HG02759 (cell line): ENCODE data around the gene SNX8.
A peak's percentile ranks its signal among the peaks of the same experiment; 100 is the strongest.

Experiments used
- ATAC-seq: cut with Tn5 transposase; IDR thresholded peaks from one replicate; pipeline ENCODE4 v1.9.1; 2021; ENCODE audit warnings: mild to moderate bottlenecking, moderate library complexity; ENCODE audit not compliant: unreplicated experiment

Gene SNX8

DNA sequence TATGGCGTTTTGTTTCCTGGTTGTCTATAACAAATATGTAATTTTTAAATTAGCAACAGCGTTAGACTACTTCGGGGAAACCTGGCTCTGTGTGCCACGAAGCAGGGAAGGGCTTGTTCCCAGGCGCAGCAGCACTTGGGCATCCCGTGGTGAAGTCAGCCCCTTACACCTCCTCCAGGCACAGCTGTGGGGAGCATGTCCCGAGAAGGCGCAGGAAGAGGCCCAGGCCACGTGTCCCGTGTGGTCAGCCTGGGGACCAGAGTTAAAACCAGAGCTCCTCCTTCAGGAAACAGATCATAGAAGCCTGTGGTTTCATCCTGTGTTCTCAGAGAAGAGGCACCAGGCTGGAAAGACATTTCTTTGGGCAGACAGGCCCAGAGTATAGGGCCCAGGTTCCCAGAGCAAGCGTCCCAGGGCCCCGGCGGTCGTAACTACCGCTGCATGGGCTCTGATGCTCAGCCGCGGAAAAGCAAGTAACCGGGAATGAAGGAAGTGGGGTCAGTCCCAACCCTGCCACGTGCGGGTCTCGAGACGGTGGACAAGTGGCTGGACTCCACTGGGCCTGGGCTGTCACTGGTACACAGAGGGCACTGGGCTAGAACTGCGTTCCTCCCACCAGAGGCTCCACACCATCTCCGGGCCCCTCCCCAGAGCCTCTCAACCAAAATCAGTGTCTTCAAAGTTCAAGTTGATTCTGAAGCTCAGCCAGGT lies 65.1 kb downstream of the SNX8 start:
- ATAC-seq: no peak

DNA sequence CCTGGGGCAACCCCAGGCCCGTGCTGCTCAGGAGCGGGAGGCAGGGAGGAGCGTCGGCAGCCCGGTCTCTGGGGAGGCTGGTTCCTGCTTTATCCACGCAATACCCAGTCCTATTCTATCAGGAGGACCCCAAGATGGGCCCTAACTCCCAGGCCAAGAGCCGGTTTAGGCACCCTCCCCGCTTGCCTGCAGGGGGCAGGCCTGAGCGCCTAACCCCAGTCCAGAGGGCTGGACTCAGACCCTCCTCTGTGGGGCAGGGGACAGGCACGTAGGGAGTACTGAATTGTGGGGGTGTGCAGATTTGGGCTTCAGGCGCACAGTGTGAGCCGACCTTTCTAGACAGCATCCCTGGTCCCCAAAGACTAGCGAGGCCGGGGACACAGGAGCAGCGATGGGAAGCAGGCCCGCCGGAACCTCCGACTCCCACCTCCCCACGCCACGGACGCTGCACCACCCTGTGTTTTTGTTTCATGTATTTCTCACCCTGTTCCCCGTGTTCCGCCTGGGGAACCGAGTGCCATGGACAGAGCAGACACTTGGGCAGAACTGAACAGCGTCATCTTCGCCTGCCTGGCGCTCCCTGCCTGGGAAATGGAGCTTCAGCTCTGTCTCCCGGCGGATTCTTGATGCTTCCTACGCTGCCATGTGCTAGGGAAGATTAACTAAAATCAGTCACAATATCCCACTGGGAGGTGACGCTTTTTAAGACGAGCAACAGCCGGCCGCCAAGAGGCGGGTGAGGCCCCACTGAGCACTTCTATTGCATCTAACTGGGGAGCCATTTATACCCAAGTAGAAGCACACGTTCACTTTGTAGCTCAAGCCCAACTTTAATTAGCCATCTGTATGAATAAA lies 66.9 kb downstream of the SNX8 start:
- no peak for ATAC-seq

DNA sequence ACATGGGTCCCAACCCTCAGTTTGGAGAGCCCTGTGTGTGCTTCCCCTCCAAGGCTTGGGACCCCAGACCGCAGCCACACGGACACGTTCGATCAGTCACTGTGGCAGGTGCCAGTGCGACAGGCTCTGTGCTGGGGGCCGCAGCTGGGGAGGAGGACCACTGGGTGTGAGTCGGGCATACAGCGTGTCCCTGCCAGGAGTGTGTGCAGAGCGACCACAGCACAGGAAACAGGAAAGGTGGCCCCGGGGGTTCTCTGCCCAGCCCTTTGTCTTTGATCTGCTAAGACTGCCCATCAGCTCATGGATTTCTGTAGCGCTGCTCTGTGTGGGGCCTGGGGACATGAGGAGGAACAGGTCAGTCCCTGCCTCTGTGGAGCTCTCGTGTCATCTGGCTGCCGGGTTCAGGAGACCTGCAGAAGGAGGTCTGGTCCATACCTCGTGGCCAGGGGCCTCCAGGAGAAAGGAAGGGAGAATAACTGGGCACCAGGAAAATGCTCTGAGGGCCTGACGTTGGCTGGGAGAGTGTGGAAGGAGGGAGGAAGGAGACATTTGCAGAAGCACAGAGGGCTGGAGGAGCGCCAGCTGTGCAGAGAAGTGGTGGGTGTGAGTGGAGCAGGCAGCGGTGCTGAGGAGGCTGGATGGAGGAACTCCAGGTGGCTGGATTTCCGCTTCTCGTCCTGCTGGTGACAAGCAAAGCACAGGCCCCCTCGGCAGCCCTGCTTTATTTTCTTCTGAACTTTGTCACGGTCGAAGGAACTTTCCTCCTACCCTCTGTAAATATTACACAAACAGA lies 68.2 kb downstream of the SNX8 start:
- no peak for ATAC-seq

DNA sequence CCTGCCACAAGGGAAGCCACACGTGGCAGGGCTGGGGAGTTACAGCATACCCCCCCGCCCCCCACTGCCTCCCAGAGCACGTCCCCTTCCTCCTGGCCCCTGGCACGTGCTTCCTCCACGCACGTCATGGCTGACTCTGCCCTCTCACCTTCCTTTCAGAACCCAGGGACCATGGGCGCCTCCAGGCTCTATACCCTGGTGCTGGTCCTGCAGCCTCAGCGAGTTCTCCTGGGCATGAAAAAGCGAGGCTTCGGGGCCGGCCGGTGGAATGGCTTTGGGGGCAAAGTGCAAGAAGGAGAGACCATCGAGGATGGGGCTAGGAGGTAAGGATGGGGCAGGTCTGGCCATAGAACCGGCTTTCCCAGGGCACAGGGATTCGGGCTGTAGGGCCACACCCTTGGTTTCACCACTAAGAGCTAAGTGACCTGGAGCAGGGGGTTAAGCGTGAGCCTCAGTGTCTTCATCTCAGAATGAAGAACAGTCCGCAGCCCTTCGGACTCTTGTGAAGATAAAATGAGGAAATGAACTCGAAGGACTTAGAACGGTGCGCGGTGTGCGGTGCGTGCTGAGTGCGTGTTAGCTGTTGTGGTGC lies 69.7 kb downstream of the SNX8 start:
- no peak for ATAC-seq

DNA sequence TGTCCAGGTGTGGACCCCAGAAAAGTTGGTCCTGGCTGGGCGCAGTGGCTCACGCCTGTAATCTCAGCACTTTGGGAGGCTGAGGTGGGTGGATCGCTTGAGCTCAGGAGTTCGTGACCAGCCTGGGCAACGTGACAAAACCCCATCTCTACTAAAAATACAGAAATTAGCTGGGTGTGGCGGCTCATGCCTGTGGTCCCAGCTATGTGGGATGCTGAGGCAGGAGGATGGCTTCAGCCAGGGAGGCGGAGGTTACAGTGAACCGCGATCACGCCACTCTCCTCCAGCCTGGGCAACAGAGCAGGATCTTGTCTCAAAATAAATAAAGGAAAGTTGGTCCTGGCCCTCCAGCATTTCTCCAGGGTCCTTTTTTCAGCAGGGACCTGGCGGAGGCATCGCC lies 70.8 kb downstream of the SNX8 start:
- ATAC-seq: no peak

DNA sequence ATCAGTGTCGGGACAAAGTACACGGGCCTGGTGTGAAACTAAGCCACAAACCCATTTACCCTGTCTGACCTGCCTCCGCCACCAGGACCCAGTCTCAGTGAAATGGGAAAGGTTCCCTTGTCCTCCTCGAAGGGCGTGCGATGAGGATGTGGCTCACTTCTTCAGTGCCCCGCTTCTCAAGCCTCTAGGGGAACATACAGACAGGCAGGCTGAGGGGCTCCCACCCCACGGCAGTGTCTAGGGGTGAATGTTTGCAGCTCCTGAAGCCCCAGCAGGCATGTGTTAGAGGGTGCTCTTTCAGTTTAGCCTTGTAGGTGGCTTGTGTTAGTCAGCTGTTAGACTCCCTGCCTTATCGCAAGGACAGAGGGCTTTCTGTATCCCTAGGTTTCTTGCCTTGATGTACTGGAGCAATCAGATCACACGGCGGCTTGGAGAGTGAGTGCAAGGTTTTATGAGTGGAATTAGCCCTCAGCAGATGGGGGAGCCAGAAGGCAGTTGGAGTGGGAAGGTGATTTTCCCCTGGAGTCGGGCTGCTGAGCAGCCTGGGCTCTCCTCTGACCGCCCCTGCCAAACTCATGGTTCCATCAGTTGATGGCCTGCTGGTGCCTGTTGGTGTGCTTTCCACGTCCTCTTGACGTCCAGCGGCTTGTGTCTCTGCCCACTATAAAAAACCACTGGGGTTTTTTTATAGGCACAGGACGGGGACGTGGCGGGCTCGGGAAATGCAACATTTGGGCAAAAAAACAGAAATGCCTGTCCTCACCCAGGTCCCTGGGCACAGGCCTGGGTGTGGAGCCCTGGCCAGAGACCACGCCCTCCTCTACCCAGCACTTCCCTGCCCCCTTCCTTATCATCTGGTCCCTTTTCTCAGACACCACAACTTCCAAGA lies 71.5 kb downstream of the SNX8 start:
- ATAC-seq: peak; percentile 5

DNA sequence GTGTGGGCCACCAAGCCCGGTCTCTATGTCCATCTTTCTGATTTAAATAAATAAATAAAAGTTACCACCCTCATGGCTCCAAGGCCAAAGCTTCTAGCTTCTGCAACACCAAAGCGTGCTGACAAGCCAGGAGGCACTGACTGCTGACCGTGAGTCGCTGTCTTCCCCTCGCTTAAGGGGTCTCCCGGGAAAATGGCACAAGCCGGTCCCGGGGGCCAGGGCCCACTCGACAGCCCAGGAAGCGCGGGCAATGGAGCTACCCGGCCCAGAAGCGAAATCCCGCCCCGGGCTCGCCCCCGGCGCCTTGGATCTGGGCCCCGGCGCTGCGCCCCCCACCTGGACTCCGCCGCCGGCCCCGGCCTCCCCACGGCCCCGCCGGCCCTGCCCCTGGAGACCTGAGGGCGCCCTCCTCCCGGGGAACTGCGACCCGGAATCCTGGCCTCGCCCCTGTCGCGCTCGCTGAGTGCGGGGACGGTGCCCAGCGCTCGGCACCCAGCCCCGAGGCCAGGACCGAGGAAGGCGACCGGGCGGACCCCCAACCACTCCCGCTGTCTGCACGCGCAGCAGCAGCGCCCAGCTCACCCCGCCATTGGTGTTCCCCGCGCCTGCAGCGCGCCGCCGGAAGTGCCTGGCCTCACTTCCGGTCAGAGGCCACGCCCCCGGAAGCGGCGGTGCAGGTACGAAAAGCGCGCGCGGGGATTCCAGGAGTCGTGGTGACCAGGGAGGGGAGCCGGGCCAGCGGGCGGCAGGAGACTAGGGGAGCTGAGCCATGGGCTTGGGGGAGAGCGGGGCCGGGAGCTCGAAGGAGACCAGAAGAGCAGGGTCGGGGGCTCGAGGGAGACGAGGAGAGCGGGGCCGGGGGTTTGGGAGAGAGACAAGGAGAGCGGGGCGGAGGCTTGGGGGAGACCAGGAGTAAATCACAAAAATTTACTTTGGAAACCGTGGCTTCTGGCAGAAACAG lies 72.4 kb downstream of the SNX8 start, which contains the start of the genes MRM2 and NUDT1:
TSS of gene MRM2 (minus strand) at position 626 of the 961 bp plus-strand sequence. CDS start at position 590, 36 bp downstream.
TSS of gene NUDT1 (plus strand) at position 647 of the 961 bp plus-strand sequence. CDS start 2,349 bp downstream, outside the sequence.
- peak; percentile 82 for ATAC-seq

DNA sequence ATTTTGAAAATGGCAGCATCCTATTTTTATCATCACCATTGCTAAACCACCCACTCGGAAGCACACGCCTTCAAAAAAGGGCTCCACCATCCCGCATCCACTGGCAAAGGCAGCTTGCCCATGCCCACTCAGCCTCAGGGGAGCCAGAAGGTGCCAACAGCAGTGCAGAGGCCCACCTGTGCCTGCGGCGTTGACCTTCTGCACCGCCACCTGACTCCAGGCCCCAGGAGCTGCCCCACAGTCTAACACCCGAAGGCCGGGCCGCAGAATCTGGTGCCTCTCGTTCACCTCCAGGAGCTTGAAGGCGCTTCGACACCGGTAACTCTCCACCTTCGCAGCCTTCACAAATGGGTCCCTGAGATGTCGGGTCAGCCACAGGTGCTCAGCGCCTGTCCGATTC lies 75.0 kb downstream of the SNX8 start:
- no peak for ATAC-seq

DNA sequence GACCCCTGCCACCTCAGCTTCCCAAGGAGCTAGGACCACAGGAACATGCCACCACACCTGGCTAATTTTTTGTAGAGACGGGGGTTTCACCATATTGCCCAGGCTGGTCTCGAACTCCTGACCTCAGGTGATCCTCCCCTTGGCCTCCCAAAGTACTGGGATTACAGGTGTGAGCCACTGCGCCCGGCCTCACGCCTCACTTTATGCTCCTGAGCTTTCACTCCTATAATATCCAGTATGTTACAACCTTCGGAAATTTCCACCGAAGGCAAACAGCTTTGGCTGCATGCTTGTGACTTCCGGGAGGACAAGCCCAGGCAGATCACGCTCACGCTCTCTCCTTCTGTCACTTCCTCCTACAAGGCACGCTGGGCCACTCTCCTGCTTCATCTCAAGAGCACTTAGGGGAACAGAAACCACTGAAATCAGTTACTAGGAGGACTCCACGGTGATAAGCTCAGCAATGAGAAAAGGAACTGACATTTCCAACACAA lies 77.1 kb downstream of the SNX8 start:
- peak; percentile 52 for ATAC-seq

DNA sequence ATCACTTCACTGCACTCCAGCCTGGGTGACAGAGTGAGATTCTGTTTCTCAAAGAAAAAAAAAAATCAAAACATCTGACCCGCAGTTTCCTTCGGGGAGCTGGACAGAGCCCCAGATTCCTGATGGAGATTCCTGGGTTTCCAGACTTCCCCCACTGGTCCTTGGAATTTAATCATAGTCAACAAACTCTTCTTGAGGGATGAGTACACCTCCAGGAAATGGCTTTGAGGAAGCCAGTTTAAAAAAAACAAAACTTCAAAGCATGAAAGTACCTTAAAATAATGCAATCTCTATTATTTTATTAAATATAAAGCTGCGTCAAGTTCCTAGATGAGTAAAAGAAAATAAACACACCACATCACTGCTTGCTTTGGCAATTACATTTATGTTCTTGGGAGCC lies 80.3 kb downstream of the SNX8 start:
- ATAC-seq: no peak

DNA sequence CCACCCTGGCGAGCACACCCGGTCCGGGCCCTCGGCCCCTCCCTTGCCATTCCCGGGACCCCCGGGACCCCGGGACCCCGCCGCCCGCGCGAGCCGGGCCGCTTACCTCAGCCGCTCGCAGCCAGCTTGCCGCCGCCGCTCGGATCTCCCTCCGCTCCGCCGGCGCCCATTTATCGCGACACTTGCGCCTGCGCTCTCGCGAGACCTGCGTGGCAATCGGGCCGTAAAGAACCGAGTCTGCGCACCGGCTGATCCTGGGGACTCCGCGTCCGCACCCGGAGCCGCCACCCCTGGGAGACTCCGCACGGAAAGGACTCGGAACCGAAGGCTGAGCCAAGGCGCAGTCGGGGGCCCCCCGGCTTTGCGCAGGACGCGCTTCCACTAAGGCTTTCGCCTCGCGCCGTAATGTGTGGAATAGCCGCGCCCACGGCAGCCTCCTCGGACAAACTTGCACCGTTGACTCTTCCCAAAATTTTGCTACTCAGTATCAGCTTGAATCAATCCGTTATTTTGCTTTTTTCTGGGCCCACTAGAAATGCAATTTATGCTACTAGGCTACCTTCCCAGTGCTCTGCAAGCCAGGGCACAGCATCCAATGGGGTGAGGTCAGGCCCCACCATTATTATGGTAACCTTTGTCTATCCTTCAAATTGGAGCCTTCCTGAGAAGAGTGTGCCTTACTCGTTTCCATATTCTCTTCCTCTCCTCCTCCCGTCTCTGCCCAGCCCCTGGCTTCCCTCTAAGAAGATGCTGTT lies 81.3 kb downstream of the SNX8 start, which contains the start of gene MAD1L1:
TSS of gene MAD1L1 (minus strand) at position 180 of the 755 bp plus-strand sequence. CDS start 2,812 bp downstream, outside the sequence.
- ATAC-seq: peak; percentile 80

DNA sequence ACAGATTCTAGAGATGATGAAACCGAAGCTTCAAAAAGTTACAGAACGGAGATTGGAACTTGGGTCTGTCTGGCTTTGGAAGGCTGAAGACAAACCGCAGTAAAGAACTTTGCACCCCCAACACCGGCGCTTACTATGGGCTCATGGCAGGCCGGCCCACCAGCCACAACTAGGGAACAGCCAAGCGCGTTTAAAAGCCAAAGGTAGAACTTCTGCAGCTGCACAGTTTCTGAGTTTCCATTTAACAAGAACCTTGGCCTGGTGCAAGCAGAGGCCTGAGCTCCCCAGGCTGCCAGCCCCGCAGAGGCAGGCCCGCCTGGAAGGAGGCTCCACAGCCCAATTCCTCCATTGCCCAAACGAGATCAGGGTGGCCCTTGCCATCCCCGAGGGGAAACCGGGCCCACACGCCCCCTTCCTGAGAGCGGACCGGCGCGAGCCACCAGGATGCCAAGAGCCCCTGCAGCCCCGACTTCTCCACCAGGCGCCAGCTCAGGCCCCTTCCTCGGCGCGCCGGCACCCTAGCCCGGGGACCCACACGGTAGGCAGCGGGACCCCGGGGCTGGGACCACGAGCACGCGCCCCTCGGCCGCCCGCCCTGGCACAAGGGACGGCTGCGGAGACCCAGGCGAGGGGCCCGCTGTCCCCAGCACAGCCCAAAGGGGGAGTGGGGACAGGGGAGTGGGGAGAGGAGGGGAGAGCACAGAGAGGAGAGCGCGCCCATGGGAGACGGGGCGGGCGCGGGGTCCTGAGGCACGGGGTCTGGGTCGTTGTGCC lies 82.1 kb downstream of the SNX8 start:
- ATAC-seq: peak; percentile 36

DNA sequence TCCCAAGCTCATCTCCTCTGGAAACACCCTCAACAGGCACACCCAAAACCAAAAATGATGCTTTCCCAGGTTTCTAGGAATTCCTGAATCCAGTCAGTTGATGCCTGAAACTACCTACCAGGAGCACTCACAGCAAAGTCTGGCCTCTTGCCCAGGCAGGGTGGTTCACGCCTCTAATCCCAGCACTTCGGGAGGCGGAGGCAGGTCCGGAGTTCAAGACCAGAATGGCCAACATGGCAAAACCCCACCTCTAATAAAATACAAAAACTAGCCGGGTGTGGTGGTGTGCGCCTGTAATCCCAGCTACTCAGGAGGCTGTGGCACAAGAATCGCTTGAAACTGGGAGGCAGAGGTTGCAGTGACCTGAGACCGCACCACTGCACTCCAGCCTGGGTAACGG lies 83.4 kb downstream of the SNX8 start:
- ATAC-seq: no peak

DNA sequence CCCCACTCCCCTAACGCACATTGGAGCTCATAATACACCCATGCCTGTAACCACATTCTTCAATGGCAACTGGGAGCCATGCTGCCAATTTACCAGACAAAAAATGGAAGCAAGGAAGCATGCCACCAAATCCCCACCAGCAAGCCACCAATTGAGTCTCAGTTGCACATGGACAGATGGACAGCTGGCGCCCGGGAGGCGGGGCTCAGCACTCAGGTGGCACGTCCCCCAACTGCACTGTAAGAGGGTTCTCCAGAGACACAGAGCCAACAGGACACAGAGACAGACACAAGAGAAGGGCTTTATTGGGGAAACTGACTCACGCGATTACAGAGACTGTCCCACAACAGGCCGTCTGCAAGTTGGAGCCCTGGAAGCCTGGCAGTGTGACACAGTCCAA lies 84.0 kb downstream of the SNX8 start:
- ATAC-seq: no peak

DNA sequence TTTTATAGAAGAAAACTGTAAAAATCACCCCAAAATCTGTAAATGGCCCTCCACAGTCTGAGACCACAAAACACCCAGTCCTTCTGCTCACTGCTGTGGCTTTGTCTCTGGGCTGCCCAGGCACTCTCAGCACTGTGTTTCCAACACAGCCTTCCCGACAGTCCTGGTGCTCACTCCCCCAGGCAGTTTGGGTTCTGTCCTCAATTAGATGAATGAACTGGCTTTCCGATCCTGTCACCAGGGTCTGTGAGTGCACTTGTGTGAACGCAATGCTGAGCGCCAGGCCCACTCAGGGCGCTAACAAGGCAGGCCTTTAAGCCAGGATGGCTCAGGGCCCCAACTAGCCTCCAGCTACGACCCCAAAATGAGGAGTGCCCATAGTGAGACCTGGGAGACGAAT lies 84.8 kb downstream of the SNX8 start:
- no peak for ATAC-seq

DNA sequence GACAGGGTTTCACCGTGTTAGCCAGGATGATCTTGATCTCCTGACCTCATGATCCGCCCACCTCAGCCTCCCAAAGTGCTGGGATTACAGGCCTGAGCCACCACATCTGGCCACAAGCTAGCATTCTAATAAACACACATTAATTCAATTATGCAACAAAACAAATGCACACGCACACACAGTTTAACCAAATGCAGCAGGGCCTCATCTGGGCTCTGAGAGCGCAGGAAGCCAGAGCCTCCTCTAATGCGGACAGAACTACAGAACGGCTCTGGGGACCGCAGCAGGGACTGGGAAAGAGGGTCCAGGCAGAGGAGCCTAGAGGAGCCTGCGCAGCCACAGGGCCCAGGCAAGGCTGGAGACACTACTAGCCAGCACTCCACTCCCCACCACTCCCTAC lies 85.3 kb downstream of the SNX8 start:
- no peak for ATAC-seq

DNA sequence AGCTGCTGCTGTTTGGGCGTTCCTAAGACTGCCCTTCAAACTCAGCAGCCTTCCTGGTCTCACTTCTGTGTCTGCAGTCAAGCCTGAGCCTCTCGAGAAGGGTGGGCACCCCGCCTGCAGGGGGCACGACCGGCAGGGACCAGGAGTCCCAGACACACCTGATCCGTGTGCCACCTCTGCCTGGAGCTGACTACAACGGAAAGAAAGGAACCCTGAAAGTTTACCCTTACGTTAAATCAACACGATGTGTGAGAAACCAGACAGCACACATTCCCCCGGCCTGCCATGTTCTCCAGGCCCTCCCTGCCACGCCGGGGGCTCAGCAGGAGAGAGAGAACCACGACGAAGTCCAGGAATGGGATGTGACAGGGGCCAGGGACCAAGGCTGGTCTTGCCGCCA lies 86.5 kb downstream of the SNX8 start:
- ATAC-seq: no peak
